Measurements from ENCODE around the gene SNAP29.
"Not testable (repeated sequence)": the region's sequence is repeated elsewhere in the genome, so short reads cannot be mapped to it uniquely, and the experiment has no call there.

Gene SNAP29

GRCh38 chr22:20836987-20837823 is 21.6 kb upstream of the SNAP29 start:
- DNase-seq: no peak

- not testable (repeated sequence) for DNase-seq
Measured at GRCh38 chr22:20839354-20839753, 19.5 kb upstream of the SNAP29 start.

- DNase-seq: no peak
Measured at GRCh38 chr22:20839837-20840645, 18.8 kb upstream of the SNAP29 start.

- DNase-seq: no peak
Measured at GRCh38 chr22:20840646-20841371, 18.0 kb upstream of the SNAP29 start.

- DNase-seq: no peak
Measured at GRCh38 chr22:20843501-20843900, 15.3 kb upstream of the SNAP29 start.

GRCh38 chr22:20844055-20845037 is 14.5 kb upstream of the SNAP29 start:
- no peak for DNase-seq

GRCh38 chr22:20847318-20847822 is 11.4 kb upstream of the SNAP29 start:
- no peak for DNase-seq

GRCh38 chr22:20852076-20852475 is 6.7 kb upstream of the SNAP29 start:
- no peak for DNase-seq

GRCh38 chr22:20852503-20852902 is 6.3 kb upstream of the SNAP29 start:
- DNase-seq: no peak

GRCh38 chr22:20853236-20853660 is 5.6 kb upstream of the SNAP29 start:
- no peak for DNase-seq

- DNase-seq: no peak
Measured at GRCh38 chr22:20857247-20857643, 1.6 kb upstream of the SNAP29 start.

- DNase-seq: peak; percentile 75
Measured at GRCh38 chr22:20857838-20858614, 781 bp upstream of the SNAP29 start.

GRCh38 chr22:20859615-20860014 is 808 bp downstream of the SNAP29 start:
- no peak for DNase-seq

GRCh38 chr22:20862540-20862939 is 3.7 kb downstream of the SNAP29 start:
- DNase-seq: no peak

- no peak for DNase-seq
Measured at GRCh38 chr22:20863366-20863765, 4.6 kb downstream of the SNAP29 start.

GRCh38 chr22:20864186-20864908 is 5.5 kb downstream of the SNAP29 start:
- DNase-seq: no peak

GRCh38 chr22:20865331-20865730 is 6.5 kb downstream of the SNAP29 start:
- DNase-seq: no peak

- DNase-seq: no peak
Measured at GRCh38 chr22:20865875-20866445, 7.2 kb downstream of the SNAP29 start.

GRCh38 chr22:20866736-20867135 is 7.9 kb downstream of the SNAP29 start:
- no peak for DNase-seq

All from T-helper 9 cell (primary cell).